Stimulated activated CD8-positive, alpha-beta memory T cell treated with anti-CD3 and anti-CD28 coated beads, Interleukin-7, amount 100 ng/mL, for 4 hours (primary cell): ENCODE results near the gene IGSF9B.
A peak's percentile ranks its signal among the peaks of the same experiment; 100 is the strongest.

Experiments used
- DNase-seq, 2 donors: peaks; one replicate each; pipeline ENCODE4 v3.0.0-alpha.2; 2020; ENCODE audit warnings: low read depth in 2 of 2

IGSF9B gene

GRCh38 chr11:133985981-133986944 lies 29.5 kb upstream of the IGSF9B start:
- DNase-seq = no peak

- no peak for DNase-seq
Observed at GRCh38 chr11:133984828-133985227, 28.1 kb upstream of the IGSF9B start.

- DNase-seq = no peak
Observed at GRCh38 chr11:133983660-133984316, 27.0 kb upstream of the IGSF9B start.

GRCh38 chr11:133982876-133983275 lies 26.1 kb upstream of the IGSF9B start:
- no peak for DNase-seq

GRCh38 chr11:133982151-133982550 lies 25.4 kb upstream of the IGSF9B start:
- DNase-seq = no peak

- DNase-seq = no peak
Observed at GRCh38 chr11:133981156-133981555, 24.4 kb upstream of the IGSF9B start.

GRCh38 chr11:133980665-133981064 lies 23.9 kb upstream of the IGSF9B start:
- no peak for DNase-seq

GRCh38 chr11:133978794-133979193 lies 22.0 kb upstream of the IGSF9B start:
- no peak for DNase-seq

- no peak for DNase-seq
Observed at GRCh38 chr11:133977067-133977677, 20.4 kb upstream of the IGSF9B start.

GRCh38 chr11:133975488-133975849 lies 18.7 kb upstream of the IGSF9B start:
- DNase-seq = no peak

- DNase-seq = no peak
Observed at GRCh38 chr11:133974836-133975487, 18.2 kb upstream of the IGSF9B start.

- no peak for DNase-seq
Observed at GRCh38 chr11:133971881-133972280, 15.1 kb upstream of the IGSF9B start.

GRCh38 chr11:133969112-133969511 lies 12.3 kb upstream of the IGSF9B start:
- no peak for DNase-seq

- DNase-seq = no peak
Observed at GRCh38 chr11:133968300-133968699, 11.5 kb upstream of the IGSF9B start.

GRCh38 chr11:133967599-133968238 lies 11.0 kb upstream of the IGSF9B start:
- no peak for DNase-seq

- peak; percentile 29 to 56 for DNase-seq
Observed at GRCh38 chr11:133966921-133967598, 10.3 kb upstream of the IGSF9B start.

GRCh38 chr11:133966172-133966651 lies 9.4 kb upstream of the IGSF9B start:
- DNase-seq = no peak

GRCh38 chr11:133965031-133965601 lies 8.3 kb upstream of the IGSF9B start:
- no peak for DNase-seq

GRCh38 chr11:133964356-133964755 lies 7.6 kb upstream of the IGSF9B start:
- DNase-seq = no peak

GRCh38 chr11:133961890-133962289 lies 5.1 kb upstream of the IGSF9B start:
- DNase-seq = no peak

GRCh38 chr11:133957900-133958299 lies 1.1 kb upstream of the IGSF9B start:
- no peak for DNase-seq
